ENCODE data around the gene SARNP.

DNA sequence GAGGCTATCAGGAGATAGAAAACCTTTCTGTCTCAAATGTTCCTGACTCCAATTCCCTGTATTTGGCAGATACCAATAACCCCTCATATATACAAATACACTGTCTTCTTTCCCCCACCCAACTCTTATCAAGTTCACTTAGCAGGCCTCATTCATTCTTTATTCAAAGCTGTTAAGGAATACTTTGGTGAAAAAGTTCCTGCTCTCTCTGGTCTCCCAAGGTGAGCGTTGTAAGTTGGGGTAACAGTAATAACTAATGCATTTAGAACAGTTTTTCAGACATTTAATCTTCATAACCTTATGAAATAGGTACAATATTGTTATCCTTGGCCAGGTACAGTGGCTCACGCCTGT lies 78.5 kb downstream of the SARNP start:
- TF ChIP-seq, protein P1, sequence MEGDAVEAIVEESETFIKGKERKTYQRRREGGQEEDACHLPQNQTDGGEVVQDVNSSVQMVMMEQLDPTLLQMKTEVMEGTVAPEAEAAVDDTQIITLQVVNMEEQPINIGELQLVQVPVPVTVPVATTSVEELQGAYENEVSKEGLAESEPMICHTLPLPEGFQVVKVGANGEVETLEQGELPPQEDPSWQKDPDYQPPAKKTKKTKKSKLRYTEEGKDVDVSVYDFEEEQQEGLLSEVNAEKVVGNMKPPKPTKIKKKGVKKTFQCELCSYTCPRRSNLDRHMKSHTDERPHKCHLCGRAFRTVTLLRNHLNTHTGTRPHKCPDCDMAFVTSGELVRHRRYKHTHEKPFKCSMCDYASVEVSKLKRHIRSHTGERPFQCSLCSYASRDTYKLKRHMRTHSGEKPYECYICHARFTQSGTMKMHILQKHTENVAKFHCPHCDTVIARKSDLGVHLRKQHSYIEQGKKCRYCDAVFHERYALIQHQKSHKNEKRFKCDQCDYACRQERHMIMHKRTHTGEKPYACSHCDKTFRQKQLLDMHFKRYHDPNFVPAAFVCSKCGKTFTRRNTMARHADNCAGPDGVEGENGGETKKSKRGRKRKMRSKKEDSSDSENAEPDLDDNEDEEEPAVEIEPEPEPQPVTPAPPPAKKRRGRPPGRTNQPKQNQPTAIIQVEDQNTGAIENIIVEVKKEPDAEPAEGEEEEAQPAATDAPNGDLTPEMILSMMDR (IDR thresholded peaks at IDR 0.05; ENCODE audit: borderline replicate concordance, extremely low read depth, low read length, poor library complexity, severe bottlenecking): no peak
- TF ChIP-seq EZH2 (IDR thresholded peaks at IDR 0.05; ENCODE audit: borderline replicate concordance, low read depth, low read length, severe bottlenecking): no peak

Data from DND-41 (cell line).